Coronary artery (tissue), 2 donors: ENCODE measurements around the gene MARF1.

Experiments used
- DNase-seq: peaks from one replicate; pipeline ENCODE4 v3.0.0-alpha.2; 2017; ENCODE audit warnings: low spot score
- H3K27ac ChIP-seq, 2 donors: fragments of 200-600 bp; sonication (generic); one replicate each; pipeline ENCODE4 v1.5.1; 2016 to 2019
- H3K4me3 ChIP-seq: fragments of 200-600 bp; sonication (generic); 2 replicates; pipeline ENCODE4 v1.5.1; 2016; ENCODE audit warnings: mild to moderate bottlenecking, moderate library complexity
- TF ChIP-seq, protein P1 (sequence below): fragments of 200-600 bp; sonication (generic); IDR thresholded peaks from one replicate; pipeline ENCODE4 v1.5.1; 2019; ENCODE audit warnings: antibody characterized with exemption

The MARF1 gene

GRCh38 chr16:15594711-15595320, 48.1 kb downstream of the MARF1 start:
- Histone ChIP-seq H3K4me3 (no peak overlapping the region), H3K27ac (no peak overlapping the region)
- TF ChIP-seq, protein P1, sequence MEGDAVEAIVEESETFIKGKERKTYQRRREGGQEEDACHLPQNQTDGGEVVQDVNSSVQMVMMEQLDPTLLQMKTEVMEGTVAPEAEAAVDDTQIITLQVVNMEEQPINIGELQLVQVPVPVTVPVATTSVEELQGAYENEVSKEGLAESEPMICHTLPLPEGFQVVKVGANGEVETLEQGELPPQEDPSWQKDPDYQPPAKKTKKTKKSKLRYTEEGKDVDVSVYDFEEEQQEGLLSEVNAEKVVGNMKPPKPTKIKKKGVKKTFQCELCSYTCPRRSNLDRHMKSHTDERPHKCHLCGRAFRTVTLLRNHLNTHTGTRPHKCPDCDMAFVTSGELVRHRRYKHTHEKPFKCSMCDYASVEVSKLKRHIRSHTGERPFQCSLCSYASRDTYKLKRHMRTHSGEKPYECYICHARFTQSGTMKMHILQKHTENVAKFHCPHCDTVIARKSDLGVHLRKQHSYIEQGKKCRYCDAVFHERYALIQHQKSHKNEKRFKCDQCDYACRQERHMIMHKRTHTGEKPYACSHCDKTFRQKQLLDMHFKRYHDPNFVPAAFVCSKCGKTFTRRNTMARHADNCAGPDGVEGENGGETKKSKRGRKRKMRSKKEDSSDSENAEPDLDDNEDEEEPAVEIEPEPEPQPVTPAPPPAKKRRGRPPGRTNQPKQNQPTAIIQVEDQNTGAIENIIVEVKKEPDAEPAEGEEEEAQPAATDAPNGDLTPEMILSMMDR: no peak
- DNase-seq: no peak

- TF ChIP-seq, protein P1: no peak
- H3K4me3 ChIP-seq: no peak overlapping the region
- H3K27ac ChIP-seq: no peak overlapping the region
- DNase-seq: no peak
Observed at GRCh38 chr16:15593235-15593634, 49.7 kb downstream of the MARF1 start.

DNA sequence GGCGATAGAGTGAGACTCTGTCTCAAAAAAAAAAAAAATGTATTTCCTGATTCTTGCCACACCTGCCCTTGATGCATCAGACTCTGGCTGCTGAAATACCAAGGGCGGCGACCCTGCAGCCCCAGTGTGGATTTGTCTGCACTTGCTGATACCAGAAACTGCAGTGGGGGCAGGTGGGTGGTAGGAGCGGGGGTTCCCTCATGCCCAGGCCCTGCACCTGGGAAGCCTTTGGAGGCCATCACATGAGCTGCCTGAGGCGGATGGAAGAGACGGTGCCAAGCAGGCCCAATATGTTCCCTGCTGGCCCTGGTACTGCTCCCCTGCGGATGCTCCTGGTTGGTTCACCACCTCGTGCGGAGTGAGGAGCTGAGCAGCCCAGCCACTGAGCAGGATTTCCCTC, 50.6 kb downstream of the MARF1 start:
- DNase-seq: no peak
- Histone ChIP-seq H3K4me3 (no peak overlapping the region), H3K27ac (peak overlapping the region in 1 of 2 donors; percentile 40)
- TF ChIP-seq, protein P1: no peak

DNA sequence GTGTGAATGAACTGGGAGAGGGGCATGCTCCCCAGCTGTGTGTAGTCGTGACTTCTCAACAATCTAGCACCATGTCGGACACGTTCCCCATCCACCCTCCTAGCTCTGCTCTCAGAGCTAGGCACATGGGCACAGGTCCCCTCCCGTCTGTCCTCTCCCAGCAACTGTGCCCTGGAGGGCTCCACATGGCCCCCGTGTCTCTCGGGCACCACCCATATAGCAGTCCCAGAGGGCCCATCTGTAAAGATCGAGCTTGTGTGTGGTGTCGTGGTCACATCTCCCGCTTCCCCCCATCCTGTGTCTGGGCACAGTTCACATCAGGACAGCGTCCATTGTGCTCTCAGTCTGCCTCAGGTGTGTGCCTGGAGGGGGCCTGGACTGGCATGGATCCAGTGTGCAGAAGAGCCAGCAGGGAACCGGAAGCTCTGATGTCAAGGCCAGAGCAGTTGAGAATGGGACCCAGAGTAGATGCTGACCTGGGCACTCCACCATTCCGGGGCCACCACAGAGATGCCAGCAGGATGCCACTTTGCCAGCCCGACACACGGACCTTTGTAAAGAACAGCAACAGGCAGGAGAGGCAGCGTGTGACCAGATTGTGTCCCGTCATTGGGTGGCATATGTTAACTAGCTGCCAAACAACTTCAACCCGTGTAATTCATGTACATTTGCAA, 55.7 kb downstream of the MARF1 start:
- no peak overlapping the region for H3K27ac ChIP-seq
- TF ChIP-seq, protein P1: no peak
- no peak for DNase-seq
- no peak overlapping the region for H3K4me3 ChIP-seq

DNA sequence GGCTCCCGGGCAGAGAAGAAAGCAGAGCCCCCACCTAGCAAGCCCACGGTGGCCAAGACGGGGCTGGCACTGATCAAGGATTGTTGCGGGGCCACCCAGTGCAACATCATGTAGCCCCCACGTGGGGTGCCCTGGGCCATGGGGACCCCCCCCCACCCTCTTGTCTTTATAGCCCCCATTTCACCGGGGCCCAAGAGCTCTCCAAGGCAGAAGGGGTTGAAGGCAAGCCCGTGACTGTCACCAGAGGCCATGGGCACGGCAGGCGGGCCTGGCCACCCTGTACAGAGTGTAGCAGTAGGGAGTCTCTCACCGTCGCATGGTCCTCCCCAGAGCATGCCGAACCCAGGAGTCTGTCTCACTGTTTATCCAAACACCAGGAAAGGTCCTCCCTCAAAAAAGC, 56.2 kb downstream of the MARF1 start:
- Histone ChIP-seq H3K4me3 (no peak overlapping the region), H3K27ac (no peak overlapping the region)
- TF ChIP-seq, protein P1: no peak
- no peak for DNase-seq

GRCh38 chr16:15585956-15586355, 57.0 kb downstream of the MARF1 start:
- Histone ChIP-seq H3K4me3 (no peak overlapping the region), H3K27ac (no peak overlapping the region)
- DNase-seq: no peak
- TF ChIP-seq, protein P1: no peak

DNA sequence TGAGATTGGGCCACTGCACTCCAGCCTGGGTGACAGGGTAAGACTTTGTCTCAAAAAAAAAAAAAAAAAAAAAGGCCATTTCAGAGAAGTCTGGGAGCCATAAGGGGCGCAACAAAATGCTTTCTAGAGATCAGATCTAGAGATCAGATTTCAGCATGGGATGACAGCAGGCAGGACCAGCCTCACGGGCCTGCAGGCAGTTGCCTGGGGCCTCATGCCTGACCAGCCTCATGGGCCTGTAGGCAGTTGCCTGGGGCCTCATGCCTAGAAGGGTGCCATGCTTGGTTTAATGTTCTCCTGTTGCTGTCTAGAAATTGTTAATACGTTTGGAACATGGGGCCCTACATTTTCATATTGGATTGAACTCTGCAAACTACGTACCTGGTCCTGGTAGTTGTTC, 59.4 kb downstream of the MARF1 start:
- no peak for DNase-seq
- Histone ChIP-seq H3K4me3 (no peak overlapping the region), H3K27ac (no peak overlapping the region)
- TF ChIP-seq, protein P1: no peak
